CD4-positive, alpha-beta T cell treated with Interleukin-4 for 1 hour (primary cell): ENCODE results near the gene TRMT61A.

Experiments
- DNase-seq, 2 donors: peaks; one replicate each; pipeline ENCODE4 v3.0.0-alpha.2; 2020 to 2022

Gene TRMT61A

DNA sequence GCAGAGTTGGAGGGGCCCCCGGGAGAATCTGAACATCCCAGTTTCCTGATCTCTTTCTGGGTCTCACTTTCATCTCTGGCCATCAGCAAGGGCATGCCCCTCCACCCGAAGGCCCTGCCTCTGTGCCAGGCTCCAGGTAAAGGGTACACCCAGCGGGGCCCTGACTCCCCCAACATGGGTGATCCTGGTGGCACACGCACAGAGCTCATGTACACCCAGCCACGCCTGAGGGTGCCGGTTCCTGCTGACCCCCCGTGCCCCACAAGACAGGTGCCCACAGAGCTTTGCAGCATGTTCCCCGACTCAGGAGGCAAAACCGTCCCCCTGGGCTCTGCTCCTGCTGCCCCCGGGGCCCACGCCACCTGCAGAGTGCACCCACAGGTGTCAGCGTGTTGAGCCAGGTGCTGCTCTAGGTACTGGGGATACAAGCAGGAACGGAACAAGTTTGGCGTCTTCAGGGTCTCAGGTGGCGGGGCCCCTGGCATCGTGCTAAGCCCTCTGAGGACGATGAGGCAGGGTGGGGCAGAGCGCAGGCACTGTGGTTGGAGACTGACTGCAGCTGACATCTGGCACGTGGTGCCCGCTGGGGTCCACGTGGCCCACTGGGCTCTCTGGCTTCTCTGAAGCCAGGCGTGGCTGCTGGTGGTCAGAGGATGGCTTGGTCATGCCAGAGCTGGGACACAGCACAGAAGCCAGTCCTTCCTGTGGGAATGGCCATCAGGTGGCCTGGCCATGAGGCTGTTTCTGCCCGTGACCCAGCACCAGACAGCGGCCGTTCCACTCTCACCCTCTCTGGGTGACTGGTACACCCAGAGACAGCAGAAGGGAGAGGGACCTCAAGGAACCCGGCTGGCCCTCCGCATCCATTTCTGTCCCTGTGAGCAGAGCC is 19.7 kb downstream of the TRMT61A start:
- DNase-seq: no peak

DNA sequence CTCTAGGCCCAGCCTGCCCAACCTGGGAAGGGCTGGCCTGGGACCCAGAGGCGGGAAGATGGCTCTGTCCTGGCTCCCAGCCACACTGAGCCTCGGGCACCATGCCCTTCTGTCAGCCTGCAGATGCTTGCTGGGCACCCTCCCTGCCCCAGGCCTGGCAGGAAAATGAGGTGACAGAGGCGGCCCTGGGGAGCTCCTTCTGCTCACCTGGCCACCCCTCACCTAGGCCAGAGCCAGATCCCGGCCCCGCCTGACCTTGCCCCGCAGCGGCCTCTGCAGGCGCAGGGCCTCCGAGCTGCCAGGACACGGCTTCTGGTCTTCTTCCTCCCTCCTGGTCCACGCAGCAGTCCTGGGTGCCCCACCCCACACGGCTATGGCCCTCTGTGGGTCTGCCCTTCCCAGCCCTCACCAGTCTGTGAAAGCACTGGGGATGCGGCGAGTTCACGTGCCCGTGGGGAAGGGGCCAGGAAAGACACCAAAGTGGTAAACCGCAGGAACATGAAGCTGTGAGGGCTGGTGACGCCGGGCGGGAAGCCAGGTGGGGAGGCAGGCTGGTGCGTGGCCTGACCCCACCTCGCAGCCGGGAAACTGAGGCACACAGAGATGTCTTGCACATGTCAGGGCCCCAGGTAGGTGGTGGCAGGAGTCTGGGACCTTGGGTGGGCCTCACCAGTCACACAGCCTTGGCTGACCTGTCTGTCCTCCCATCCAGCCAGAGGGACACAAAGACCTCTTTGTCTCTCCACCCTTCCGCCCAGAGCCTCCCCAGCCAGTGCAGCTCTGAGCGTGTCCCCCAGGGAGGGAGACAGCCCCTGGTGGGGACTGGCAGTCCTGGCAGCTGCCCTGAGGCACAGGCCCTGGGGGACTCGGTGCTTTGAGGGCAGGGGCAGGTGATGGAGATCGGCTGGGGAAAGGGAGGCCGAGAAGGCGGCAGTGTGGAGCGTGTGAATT is 20.6 kb downstream of the TRMT61A start:
- no peak for DNase-seq

DNA sequence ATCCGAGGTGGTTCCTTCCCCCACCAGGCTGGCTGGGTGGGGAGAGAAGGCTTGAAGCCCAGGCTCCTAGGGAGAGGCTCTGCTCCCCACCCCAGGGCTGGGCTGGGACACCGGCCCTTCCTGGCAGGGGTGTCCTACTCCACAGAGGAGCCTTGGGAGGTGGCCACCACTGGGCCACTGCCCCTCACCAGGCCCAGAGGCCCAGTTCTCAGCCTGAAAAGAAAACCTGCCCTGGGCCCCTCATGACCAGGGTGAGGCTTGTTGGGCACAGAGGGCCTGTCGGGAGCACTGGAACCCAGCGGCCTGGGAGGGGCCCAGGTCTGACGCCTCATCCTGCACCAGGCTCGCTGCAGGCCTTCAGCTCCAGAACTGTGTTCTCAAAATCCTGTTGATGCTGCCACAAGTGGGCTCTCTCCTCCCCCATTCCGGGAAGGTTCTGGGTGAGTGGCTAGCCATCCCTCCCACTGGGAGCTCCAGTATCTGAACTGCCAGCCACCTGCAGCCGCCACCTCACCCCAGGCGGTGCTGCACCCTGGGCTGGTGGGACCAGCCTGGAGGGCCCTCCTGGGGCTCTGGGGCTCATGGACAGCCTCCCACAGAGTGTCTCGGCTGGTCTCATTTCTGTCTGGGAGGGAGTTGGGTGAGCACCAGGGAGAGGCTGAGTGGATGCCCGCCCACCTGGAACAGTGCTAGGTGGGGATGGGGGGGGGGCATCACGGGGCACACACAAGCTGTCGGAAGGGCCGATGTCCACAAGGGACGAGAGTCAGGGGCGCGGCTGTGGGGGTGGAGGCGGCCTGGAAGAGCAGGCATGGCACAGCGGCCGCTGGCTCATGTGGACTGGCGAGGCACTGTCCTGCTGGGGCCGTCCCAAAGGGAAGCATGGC is 21.7 kb downstream of the TRMT61A start:
- no peak for DNase-seq

DNA sequence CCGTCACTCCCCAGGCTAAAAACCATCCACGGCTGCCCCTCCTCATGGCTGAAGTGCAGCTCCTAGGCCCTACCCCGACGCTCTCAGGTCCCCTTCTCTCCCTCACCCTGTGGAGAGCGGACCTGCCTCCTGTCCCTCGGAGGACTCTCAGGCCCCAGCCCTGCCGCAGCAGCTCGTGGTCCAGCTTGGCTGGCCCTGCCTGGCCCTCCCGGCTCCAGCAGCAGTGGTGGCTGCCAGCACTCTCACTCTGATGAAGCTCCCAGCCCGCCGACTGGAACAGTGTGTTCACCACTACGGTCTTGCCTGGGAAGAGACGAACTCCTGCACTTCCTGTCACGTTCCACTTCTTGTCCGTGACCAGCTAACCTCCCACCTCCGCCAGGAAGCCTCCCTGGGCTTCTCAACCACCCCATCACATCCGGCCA is 22.4 kb downstream of the TRMT61A start:
- no peak for DNase-seq

DNA sequence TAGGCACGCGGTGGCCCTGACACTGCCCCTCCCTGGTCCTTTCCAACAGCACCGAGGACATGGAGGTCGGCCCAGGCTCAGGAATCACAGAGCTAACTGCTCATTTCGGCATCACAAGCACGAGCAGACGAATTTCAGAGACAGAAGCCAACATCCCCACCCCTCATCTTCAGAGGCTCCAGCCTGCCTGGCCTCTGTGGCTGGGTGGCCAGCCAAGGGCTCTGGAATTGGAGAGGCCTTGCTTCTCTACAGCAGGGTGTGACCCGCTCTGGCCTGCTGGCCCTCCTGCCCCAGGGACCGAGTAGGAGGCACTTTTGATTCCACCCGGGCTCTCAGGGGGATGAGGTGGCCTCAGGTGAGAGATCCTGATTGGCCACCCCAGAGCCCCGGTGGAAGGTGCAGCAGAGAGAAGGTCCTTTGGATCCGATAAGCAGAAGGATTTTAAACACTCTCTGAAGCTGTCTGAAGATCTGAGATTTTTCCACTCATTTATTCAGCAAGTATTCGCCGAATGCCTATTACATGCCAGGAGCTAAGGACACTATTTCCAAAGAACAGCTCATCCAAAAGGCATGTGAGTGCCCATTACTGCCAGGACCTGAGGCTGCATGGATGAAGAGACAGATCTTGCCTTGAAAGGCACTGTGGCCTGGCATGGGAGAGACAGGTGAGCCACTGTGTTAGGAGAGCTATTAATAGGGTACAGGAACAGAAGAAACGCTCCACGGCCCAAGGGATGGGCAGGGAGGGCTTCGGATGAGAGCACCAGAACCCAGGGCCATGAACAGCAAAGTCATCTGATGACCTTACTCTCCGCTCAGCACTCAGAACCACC is 23.2 kb downstream of the TRMT61A start:
- no peak for DNase-seq

DNA sequence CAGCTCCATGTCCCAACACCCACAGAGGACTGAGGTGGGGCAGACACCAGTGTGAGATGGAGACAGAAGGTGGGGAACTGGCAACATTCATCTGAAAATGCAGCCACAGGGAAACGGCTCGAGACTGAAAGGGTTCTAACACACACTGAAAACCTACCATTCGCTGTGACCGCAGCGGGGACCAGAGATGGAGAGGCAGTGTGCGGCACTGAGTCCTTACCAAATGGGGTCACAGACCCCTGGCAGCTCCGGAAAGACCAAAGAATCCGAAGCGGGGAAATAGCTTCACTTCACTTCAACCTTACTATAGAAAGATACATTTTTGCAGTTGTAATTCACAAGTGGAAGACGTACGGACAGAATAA is 23.8 kb downstream of the TRMT61A start:
- DNase-seq: no peak

DNA sequence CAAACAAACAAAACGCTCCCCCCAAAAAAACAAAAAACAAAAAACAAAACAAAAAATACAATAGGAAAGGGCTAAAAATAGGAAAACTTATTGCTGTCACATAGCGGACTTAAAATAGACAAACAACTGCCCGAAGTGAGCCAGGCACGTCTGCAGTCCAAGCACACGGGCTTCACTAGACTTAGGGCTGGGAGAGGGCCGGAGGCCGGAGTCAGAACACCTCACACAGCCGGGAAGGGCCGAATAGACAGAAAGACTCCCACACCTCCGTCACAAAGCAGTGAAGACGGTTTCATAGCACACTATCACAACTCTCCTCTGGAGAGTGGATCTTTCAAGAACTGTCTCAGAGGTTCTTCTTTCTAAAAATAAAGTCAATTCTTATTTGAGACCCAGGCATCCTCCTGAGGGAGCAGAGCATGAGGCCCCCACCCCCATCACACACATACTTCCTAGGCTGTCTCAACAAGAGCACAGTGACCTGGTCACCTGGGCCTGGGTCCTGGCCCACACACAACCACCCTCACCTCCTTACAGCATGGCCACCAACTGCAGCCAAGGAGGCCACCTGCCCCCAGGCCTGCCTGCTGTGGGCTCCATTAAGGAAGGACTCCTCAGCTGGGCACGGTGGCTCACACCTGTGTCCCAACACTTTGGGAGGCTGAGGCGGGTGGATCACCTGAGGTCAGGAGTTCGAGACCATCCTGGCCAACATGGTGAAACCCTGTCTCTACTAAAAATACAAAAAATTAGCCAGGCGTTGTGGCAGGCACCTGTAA is 26.8 kb downstream of the TRMT61A start:
- DNase-seq: no peak

DNA sequence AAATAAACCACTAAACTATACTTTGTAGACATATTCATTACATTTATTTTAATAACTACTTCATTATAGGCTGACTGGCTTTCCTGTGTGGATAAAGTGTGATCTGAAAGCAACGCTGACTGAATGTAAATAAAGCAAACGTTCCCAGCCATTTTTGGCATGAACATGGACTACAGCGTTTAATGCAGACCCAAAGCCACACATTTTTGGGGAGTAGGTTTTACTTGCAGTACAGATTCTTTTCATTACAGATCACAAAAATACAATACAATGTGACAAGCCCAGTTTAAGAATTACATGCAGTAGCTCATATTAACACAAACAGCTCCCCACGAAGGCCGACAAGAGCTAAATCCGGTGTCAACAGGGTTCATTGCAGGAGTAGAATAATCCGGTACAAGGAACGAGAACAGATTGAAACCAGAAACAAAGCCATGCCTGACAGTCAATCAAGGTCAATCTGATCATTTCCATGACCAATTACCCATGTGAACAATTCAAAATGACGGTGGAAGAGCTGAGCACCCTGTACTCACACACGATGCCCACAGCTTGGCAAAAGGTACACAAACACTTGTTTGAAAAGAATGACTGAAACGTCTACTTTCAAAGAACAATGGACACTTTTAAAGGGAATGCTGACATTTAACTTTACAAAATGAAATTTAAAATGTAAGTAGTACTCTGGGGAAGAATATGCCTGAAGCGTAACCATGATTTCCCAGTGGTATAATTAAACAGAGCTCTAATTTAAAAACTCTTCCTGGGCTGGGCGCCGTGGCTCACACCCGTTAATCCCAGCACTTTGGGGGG is 28.2 kb downstream of the TRMT61A start:
- no peak for DNase-seq

DNA sequence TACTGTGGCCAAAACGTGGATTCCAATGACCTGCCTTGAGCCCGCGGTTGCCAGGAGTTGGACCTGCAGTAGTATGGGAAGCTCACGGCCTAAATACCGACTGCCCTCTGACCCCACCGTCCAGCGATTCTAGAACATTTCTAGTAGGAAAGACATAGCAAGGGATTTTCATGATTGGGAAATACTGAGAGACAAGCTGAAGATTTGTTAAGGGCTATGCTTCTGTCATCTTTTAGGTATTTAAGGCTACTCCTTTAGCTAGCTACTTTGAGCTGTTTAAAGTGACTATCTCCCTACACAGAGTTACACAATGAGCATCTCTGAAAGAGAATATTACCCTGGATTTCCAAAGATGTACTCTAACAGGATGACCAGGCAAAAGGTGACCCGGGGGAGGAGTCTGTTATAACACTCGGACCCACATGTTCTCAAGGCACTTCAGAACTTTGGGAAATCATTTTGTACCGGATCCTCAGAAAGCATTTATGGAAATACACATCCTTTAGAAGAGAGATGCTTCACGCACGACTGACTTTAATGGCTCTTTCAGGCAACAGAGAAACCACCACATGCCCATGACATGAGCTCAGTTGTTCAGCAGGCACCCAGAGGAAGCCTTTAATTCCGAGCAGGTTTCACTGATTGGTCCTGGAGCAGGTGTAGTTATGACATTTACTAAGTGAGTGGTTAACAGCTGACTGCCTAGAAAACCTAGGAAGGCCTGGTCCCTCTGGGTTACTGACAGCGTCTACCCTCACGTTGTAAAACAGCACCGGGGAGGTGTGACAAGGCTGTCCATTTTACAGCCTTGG is 29.3 kb downstream of the TRMT61A start:
- DNase-seq: no peak

DNA sequence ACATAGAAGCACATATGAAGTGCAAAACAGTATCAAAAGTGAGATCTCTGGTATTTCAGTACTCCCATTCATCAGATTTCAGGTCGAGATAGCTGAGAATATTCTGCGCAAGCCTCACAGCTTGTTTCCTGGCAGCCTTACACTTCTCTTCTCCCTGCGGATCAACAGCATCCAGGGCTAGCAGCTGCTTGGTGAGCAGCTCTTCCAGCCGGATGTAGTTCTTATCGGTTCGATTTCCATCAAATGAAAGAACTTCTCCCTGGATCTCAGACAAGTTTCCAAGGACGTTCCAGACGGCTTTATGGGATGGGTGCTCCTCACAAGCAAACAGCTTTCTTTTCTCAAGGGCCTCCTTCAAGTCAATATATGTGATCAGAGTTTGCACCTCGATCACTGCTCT is 30.8 kb downstream of the TRMT61A start:
- no peak for DNase-seq

DNA sequence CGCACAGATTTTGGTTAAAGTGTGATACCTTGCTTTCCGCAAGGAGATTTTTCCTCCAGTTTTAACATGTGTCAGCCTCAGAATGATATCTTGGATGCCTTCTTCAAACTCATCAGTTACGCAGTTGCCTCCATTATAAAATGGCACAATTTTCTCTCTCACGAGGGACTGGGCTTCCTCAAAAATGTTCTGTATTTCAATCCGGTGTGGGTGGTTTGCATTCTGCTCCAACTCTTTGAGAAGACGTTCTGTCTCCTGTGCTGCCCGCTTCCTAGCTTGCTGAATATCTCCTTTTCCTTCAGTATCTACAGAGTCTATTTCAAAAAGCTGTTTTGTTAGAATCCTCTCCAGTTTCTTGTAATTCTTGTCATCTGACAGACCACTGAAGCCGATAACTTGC is 31.7 kb downstream of the TRMT61A start:
- DNase-seq: no peak

DNA sequence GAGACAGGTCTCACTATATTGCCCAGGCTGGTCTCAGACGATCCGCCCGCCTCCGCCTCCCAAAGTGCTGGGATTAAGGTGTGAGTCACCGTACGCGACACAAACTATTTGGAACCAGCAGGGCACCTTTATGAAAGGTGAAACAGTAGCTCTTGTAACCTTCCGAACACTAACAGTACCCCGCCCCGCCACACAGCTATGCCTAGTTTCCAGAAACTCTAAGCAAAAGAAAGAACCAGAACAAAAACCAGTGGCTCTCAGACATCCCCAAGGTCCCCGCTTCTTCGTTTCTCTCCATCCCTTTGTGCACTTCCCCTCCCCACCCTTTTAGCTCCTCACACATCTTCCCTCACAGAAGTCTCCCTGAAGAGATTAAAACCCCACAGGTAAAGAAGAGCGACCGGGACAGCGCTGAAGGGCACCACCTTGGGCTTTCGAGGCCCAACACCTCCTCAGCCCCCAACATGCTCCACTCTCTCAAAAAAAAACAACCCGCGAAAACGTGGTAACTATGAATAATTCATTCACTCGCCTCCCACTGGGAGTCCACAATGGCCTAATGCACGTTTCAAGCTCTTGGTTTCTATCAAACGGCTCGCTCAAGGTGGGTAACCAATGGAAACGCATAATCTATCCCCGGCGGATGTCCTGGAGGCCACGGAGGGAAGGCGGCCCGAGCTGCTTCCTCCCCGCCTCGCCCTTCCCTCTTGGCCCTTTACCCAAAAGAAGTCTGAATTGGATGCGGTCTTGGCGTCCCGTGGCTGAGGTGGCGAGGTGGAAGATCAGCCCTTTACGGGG is 32.6 kb downstream of the TRMT61A start:
- DNase-seq: peak; percentile 24 to 51

DNA sequence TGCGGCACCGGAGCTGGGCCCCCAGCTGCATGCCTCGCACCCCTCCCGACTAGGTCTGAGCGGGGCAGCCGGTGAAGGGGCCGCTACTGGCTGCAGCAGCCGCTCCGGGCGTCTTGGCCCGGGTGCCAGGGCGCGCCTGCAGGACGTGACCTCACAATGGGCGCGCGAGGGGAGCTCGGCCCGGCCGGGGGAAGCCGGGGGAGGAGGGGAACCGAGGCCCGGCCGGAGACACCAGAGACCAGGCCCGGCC is 33.1 kb downstream of the TRMT61A start:
- no peak for DNase-seq

DNA sequence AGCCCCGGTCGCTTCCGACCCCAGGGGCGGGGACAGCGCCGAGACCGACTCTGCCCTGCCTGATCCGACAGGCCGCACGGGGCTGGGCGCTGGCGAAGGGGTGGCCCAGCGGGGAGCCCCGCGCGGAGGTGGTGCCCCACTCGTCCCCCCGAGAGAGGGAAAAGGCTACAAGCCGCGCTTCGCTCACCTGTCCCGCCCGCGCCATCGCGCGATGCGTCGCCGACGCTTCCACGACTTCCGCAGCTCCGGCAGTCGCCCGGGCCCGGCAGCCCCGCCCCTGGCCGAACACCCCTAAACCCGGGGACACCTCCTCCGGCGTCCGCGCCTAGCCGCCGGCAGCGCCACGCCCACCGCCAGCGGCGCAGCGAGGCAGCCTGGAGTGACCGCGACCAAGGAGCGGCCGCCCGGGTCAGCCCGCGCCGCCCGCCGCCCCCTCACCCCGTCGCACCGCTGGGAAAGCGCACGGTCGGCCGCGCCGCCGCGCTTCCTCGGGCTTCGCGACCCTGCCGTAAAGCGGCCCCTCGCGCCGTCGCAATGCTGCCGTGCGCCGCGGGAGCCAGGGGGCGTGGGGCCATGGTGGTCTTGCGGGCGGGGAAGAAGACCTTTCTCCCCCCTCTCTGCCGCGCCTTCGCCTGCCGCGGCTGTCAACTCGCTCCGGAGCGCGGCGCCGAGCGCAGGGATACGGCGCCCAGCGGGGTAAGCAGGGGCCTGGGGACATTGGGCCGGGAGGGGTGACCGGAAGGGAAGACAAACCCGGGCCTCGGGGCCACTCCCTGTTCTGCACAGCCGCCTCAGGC is 33.6 kb downstream of the TRMT61A start, which contains the start of the genes BAG5 and COA8:
BAG5 (minus strand) TSS at position 229 of the 797 bp plus-strand sequence. CDS start 1,493 bp downstream, outside the sequence.
COA8 (plus strand) TSS at position 532 of the 797 bp plus-strand sequence; CDS start at position 574, 42 bp downstream.
- peak; percentile 83 to 86 for DNase-seq

DNA sequence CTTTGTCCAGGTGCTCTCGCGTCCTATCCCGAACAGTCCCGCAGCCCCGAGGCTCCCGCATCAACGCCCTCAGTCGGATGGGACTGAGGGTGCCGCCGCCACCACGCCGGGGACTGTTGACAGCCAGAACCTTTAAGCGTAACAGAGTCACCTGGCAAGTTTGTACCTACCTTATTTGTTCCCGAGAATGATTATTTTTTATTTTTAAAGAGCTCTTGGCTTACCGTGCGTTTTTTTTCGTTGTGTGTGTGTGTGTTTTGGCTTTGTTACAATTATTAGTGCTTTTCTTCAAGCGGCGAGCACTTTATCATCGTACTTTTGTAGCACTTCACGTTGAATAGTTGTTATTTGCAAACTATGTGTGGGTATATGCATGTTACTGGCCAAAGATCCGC is 34.2 kb downstream of the TRMT61A start:
- DNase-seq: no peak

DNA sequence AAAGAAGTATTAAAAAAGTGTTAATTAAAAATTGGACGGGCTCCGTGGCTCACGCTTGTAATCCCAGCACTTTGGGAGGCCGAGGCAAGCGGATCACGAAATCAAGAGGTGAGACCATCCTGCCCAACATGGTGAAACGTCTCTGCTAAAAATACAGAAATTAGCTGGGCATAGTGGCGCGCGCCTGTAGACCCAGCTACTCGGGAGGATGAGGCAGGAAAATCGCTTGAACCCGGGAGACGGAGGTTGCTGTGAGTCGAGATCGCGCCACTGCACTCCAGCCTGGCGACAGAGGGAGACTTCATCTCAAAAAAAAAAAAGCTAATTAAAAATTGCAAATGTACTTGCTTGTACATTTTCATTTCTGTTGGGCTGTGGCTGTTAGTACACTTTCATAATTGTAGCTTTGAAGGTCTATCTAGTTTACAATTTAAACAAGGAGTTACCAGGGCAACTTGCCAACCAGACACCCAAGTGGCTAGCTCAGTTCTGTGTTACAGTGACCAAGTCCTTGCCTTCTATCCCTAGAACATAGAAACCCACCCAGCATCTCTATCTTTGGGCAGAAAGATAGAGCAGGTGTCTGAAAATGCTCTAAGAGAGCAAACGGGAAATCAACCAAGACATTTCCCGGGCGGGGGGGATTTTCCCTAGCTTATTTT is 35.0 kb downstream of the TRMT61A start:
- no peak for DNase-seq

DNA sequence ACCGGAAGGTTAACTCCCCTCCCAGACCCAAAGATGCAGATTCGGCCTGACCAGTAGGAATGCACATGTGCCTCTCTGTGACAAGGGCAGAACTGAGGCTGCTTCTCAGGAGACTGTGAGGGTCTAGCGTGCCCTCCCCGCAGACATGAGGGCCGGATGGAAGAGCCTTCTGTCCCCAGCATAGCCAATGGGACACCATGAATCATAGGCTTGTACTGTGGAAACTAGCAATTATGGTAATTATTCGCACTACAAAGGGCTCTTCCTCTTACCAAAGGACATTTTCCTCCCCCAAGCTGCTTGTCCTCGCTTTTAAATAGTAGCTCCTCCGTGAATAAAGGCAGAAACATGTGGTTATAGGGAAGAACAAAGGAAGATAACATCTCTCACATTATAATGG is 40.0 kb downstream of the TRMT61A start:
- DNase-seq: no peak
